ENCODE data around the gene CLASRP. TPM values are rescaled to one million over a fixed set of nuclear protein-coding genes. Genes with fewer than 3 reads are reported as not detected.

Gene CLASRP
- total RNA-seq = 45.5 and 149 TPM in 2 replicates
- polyA plus RNA-seq = 35.5 and 41.7 TPM in 2 replicates

GRCh38 chr19:45038931-45039893 lies at the start of gene CLASRP:
Gene CLASRP, plus strand, starts transcription at chr19:45039045. Its CDS starts 1,168 bp downstream, at chr19:45040213.
- H3K27ac ChIP-seq = peak within 1 kb of the TSS; percentile 93
- H3K4me1 ChIP-seq (ENCODE audit: low read depth) = peaks cover 6% of the 10 kb centered on the region
- H3K4me3 ChIP-seq = peak within 1 kb of the TSS; percentile 95
- no peaks in the 10 kb centered on the region for H3K27me3 ChIP-seq
- no peaks in the 10 kb centered on the region for H3K9me3 ChIP-seq (ENCODE audit: low read depth)
- peaks cover 16% of the 10 kb centered on the region for H3K36me3 ChIP-seq
- peak; percentile 94 to 95 for DNase-seq (ENCODE audit: low read depth in 1 of 2, low spot score in 1 of 2)
- peak; percentile 2 for TF ChIP-seq CTCF (IDR thresholded peaks at IDR 0.05; ENCODE audit: low read depth, low read length)

GRCh38 chr19:44990459-44990858 lies 48.4 kb upstream of the CLASRP start:
- no peak overlapping the region for H3K27ac ChIP-seq
- TF ChIP-seq CTCF (IDR thresholded peaks at IDR 0.05; ENCODE audit: low read depth, low read length) = no peak
- peaks cover 24% of the 10 kb centered on the region for H3K36me3 ChIP-seq
- no peaks in the 10 kb centered on the region for H3K4me1 ChIP-seq (ENCODE audit: low read depth)
- no peaks in the 10 kb centered on the region for H3K27me3 ChIP-seq
- DNase-seq (ENCODE audit: low read depth in 1 of 2, low spot score in 1 of 2) = no peak
- H3K4me3 ChIP-seq = no peak overlapping the region
- H3K9me3 ChIP-seq (ENCODE audit: low read depth) = no peaks in the 10 kb centered on the region

GRCh38 chr19:44990966-44991365 lies 47.9 kb upstream of the CLASRP start:
- Histone ChIP-seq H3K9me3 (ENCODE audit: low read depth) (no peaks in the 10 kb centered on the region), H3K27ac (no peak overlapping the region), H3K4me3 (no peak overlapping the region), H3K36me3 (peaks cover 24% of the 10 kb centered on the region), H3K27me3 (no peaks in the 10 kb centered on the region), H3K4me1 (ENCODE audit: low read depth) (no peaks in the 10 kb centered on the region)
- TF ChIP-seq CTCF (IDR thresholded peaks at IDR 0.05; ENCODE audit: low read depth, low read length) = no peak
- DNase-seq (ENCODE audit: low read depth in 1 of 2, low spot score in 1 of 2) = no peak

- Histone ChIP-seq H3K9me3 (ENCODE audit: low read depth) (no peaks in the 10 kb centered on the region), H3K4me3 (no peak overlapping the region), H3K4me1 (ENCODE audit: low read depth) (no peaks in the 10 kb centered on the region), H3K36me3 (peaks cover 24% of the 10 kb centered on the region), H3K27ac (no peak overlapping the region), H3K27me3 (no peaks in the 10 kb centered on the region)
- no peak for DNase-seq (ENCODE audit: low read depth in 1 of 2, low spot score in 1 of 2)
- TF ChIP-seq CTCF (IDR thresholded peaks at IDR 0.05; ENCODE audit: low read depth, low read length) = no peak
Observed at GRCh38 chr19:44992336-44993163, 46.3 kb upstream of the CLASRP start.

- no peak for DNase-seq (ENCODE audit: low read depth in 1 of 2, low spot score in 1 of 2)
- Histone ChIP-seq H3K4me3 (no peak overlapping the region), H3K4me1 (ENCODE audit: low read depth) (no peaks in the 10 kb centered on the region), H3K27ac (no peak overlapping the region), H3K36me3 (peaks cover 17% of the 10 kb centered on the region), H3K9me3 (ENCODE audit: low read depth) (no peaks in the 10 kb centered on the region), H3K27me3 (no peaks in the 10 kb centered on the region)
- TF ChIP-seq CTCF (IDR thresholded peaks at IDR 0.05; ENCODE audit: low read depth, low read length) = no peak
Observed at GRCh38 chr19:44993526-44993925, 45.3 kb upstream of the CLASRP start.
